ENCODE data around the gene KCNH1. TPM values are rescaled to one million over a fixed set of nuclear protein-coding genes. Genes with fewer than 3 reads are reported as not detected.

Gene KCNH1
- total and polyA plus RNA-seq, 2 of the 4 experiments (the other 2 are of a cell fraction) = 0.27 to 0.54 TPM

GRCh38 chr1:211135342-211135950, 1.5 kb upstream of the KCNH1 start:
- BruUV-seq (replicated peaks) = no TSS peak
- no peak overlapping the region for H3K56ac ChIP-seq (ENCODE audit: extremely low read depth, insufficient read depth, low read length)
- CTCF ChIA-PET = interaction anchor here (0.8 to 4.6 kb wide), 11 partner anchors 11 to 731 kb away, joined by 3 to 76 read pairs (median 4); no protein-coding TSS in a partner anchor

More at GRCh38 chr1:211135342-211135950, 1.5 kb upstream of the KCNH1 start:
- no peak overlapping the region for H2BK120ac ChIP-seq (ENCODE audit: low read depth, low read length)
- no peak overlapping the region for H2BK15ac ChIP-seq (ENCODE audit: low read depth, low read length)
- no peak overlapping the region for H3K4ac ChIP-seq (ENCODE audit: low read depth, low read length)
- no peak overlapping the region for H4K91ac ChIP-seq (ENCODE audit: insufficient read depth, low read depth, low read length)
- H3K23ac ChIP-seq (ENCODE audit: low read depth, low read length) = no peak overlapping the region
- no peak overlapping the region for H3K4me3 ChIP-seq (ENCODE audit: insufficient read depth, low read depth, low read length)
- H3K18ac ChIP-seq (ENCODE audit: low read depth, low read length) = no peak overlapping the region
- H3K27ac ChIP-seq (ENCODE audit: insufficient read depth, low read length) = no peak overlapping the region
- H3K27me3 ChIP-seq (ENCODE audit: control insufficient read depth, insufficient read depth, low read length) = peaks cover 8% of the 10 kb centered on the region
- in situ Hi-C loops (cut with MboI; ENCODE audit: low sequenced_read_pairs) = loop anchor here (5.0 kb wide), 1 partner anchor 728 kb away; no protein-coding TSS in a partner anchor
- H3K9me3 ChIP-seq (ENCODE audit: control insufficient read depth, insufficient read depth, low read length) = no peaks in the 10 kb centered on the region
- H3K4me1 ChIP-seq (ENCODE audit: control insufficient read depth, insufficient read depth, low read length) = no peaks in the 10 kb centered on the region
- no peak overlapping the region for H2BK5ac ChIP-seq (ENCODE audit: low read depth, low read length, poor library complexity, severe bottlenecking)
- H3K14ac ChIP-seq (replicated peaks; ENCODE audit: low read depth, low read length) = no peak overlapping the region
- H3K79me1 ChIP-seq (ENCODE audit: low read depth in 1 of 2, low read length in 2 of 2) = no peaks in the 10 kb centered on the region
- H3K4me2 ChIP-seq (ENCODE audit: low read depth, low read length) = no peak overlapping the region
- peak; percentile 81 for TF ChIP-seq SMC3 (IDR thresholded peaks at IDR 0.05; ENCODE audit: low read depth, low read length)
- TF ChIP-seq, protein P1, sequence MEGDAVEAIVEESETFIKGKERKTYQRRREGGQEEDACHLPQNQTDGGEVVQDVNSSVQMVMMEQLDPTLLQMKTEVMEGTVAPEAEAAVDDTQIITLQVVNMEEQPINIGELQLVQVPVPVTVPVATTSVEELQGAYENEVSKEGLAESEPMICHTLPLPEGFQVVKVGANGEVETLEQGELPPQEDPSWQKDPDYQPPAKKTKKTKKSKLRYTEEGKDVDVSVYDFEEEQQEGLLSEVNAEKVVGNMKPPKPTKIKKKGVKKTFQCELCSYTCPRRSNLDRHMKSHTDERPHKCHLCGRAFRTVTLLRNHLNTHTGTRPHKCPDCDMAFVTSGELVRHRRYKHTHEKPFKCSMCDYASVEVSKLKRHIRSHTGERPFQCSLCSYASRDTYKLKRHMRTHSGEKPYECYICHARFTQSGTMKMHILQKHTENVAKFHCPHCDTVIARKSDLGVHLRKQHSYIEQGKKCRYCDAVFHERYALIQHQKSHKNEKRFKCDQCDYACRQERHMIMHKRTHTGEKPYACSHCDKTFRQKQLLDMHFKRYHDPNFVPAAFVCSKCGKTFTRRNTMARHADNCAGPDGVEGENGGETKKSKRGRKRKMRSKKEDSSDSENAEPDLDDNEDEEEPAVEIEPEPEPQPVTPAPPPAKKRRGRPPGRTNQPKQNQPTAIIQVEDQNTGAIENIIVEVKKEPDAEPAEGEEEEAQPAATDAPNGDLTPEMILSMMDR (conservative IDR thresholded peaks at IDR 0.05; ENCODE audit: low read depth, low read length) = peak; percentile 75
- TF ChIP-seq RAD21 (IDR thresholded peaks at IDR 0.05; ENCODE audit: low read length) = peak; percentile 90
- no peak for TF ChIP-seq MXI1 (IDR thresholded peaks at IDR 0.05; ENCODE audit: borderline replicate concordance, low read depth, low read length)
- TF ChIP-seq, protein P2, sequence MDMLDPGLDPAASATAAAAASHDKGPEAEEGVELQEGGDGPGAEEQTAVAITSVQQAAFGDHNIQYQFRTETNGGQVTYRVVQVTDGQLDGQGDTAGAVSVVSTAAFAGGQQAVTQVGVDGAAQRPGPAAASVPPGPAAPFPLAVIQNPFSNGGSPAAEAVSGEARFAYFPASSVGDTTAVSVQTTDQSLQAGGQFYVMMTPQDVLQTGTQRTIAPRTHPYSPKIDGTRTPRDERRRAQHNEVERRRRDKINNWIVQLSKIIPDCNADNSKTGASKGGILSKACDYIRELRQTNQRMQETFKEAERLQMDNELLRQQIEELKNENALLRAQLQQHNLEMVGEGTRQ (IDR thresholded peaks at IDR 0.05; ENCODE audit: low read depth, low read length) = no peak
- no peak overlapping the region for H2AK9ac ChIP-seq (replicated peaks; ENCODE audit: low read depth, low read length, poor library complexity)
- dilution Hi-C loops (cut with HindIII; ENCODE audit: low sequenced_read_pairs, unreplicated experiment) = no loop called here
- POLR2A ChIA-PET (ENCODE audit: unreplicated experiment) = no interaction called here
- no peak overlapping the region for H2AFZ ChIP-seq (replicated peaks; ENCODE audit: low read length, poor library complexity)
- no peak overlapping the region for H2AK5ac ChIP-seq (ENCODE audit: low read depth, low read length)
- H3K36me3 ChIP-seq (ENCODE audit: control insufficient read depth, insufficient read depth, low read length) = no peaks in the 10 kb centered on the region
- H3K9ac ChIP-seq (ENCODE audit: low read depth, low read length) = no peak overlapping the region
- no peak overlapping the region for H4K8ac ChIP-seq (ENCODE audit: low read depth in 2 of 2, low read length in 2 of 2)
- H4K5ac ChIP-seq (ENCODE audit: low read depth, low read length) = no peak overlapping the region
- no CpG with 5 or more reads among the region's 5 CpGs for WGBS, 2 experiments (ENCODE audit: extremely low coverage in 2 of 2, insufficient read length in 1 of 2)
- no peaks in the 10 kb centered on the region for H4K20me1 ChIP-seq (ENCODE audit: insufficient read depth, low read length)
- no peaks in the 10 kb centered on the region for H3K9me1 ChIP-seq (ENCODE audit: insufficient read depth, low read length)
- H2BK20ac ChIP-seq (ENCODE audit: low read depth, low read length) = no peak overlapping the region
- ATAC-seq (ENCODE audit: low read depth) (peak; percentile 48), DNase-seq (peak; percentile 70)
- intact Hi-C loops (cut with micrococcal nuclease) = loop anchor here (1.0 to 5.0 kb wide), 5 partner anchors 123 to 993 kb away; no protein-coding TSS in a partner anchor
